Trophoblast cell (in vitro differentiated cells and primary cell): ENCODE results near the gene VSTM5.
A peak's percentile ranks its signal among the peaks of the same experiment; 100 is the strongest.

Experiments
- DNase-seq, 2 donors: peaks; one replicate each; pipeline ENCODE4 v3.0.0-alpha.2; 2016
- H2AFZ ChIP-seq: 2 replicates; pipeline ENCODE4 v1.6.1; 2013; ENCODE audit warnings: low read length, moderate library complexity, mild to moderate bottlenecking; ENCODE audit not compliant: insufficient read depth, poor library complexity
- H2AK5ac ChIP-seq: 2 replicates; pipeline ENCODE4 v1.6.1; 2013; ENCODE audit warnings: mild to moderate bottlenecking, low read length
- H2BK120ac ChIP-seq: 2 replicates; pipeline ENCODE4 v1.6.1; 2013; ENCODE audit warnings: low read length, mild to moderate bottlenecking, moderate library complexity; ENCODE audit not compliant: insufficient read depth, poor library complexity
- H2BK12ac ChIP-seq: 2 replicates; pipeline ENCODE4 v1.6.1; 2013; ENCODE audit warnings: mild to moderate bottlenecking, low read length, moderate library complexity
- H2BK5ac ChIP-seq: 2 replicates; pipeline ENCODE4 v1.6.1; 2013; ENCODE audit warnings: low read length, low read depth, moderate library complexity, mild to moderate bottlenecking; ENCODE audit not compliant: poor library complexity
- H3K14ac ChIP-seq: 2 replicates; pipeline ENCODE4 v1.6.1; 2013; ENCODE audit warnings: mild to moderate bottlenecking, low read length
- H3K18ac ChIP-seq: 2 replicates; pipeline ENCODE4 v1.6.1; 2013; ENCODE audit warnings: mild to moderate bottlenecking, low read length
- H3K23ac ChIP-seq: 2 replicates; pipeline ENCODE4 v1.6.1; 2013; ENCODE audit warnings: low read length
- H3K27ac ChIP-seq: 2 replicates; pipeline ENCODE4 v1.5.1; 2013; ENCODE audit warnings: low read depth, mild to moderate bottlenecking, inconsistent platforms, low read length, moderate library complexity
- H3K27me3 ChIP-seq: 2 replicates; pipeline ENCODE4 v1.6.1; 2013; ENCODE audit warnings: inconsistent platforms, mild to moderate bottlenecking, low read length, moderate library complexity; ENCODE audit not compliant: insufficient read depth
- H3K36me3 ChIP-seq, 2 experiments: 1 replicate in 1 of 2; 2 replicates in 1 of 2; pipeline ENCODE4 v1.6.1; 2013; ENCODE audit warnings: low read length in 2 of 2, mild to moderate bottlenecking in 2 of 2, moderate library complexity in 1 of 2; ENCODE audit not compliant: insufficient read depth in 2 of 2, control insufficient read depth in 1 of 2
- H3K4ac ChIP-seq: 2 replicates; pipeline ENCODE4 v1.6.1; 2013; ENCODE audit warnings: low read depth, mild to moderate bottlenecking, low read length, moderate library complexity
- H3K4me1 ChIP-seq, 2 experiments: 1 replicate in 1 of 2; 2 replicates in 1 of 2; pipeline ENCODE4 v1.6.1; 2013; ENCODE audit warnings: low read length in 2 of 2, mild to moderate bottlenecking in 2 of 2, moderate library complexity in 1 of 2; ENCODE audit not compliant: insufficient read depth in 2 of 2, control insufficient read depth in 1 of 2
- H3K4me2 ChIP-seq: 2 replicates; pipeline ENCODE4 v1.6.1; 2013; ENCODE audit warnings: inconsistent platforms, mild to moderate bottlenecking, low read length, moderate library complexity
- H3K4me3 ChIP-seq: 2 replicates; pipeline ENCODE4 v1.5.1; 2013; ENCODE audit warnings: mild to moderate bottlenecking, low read depth, low read length, inconsistent platforms
- H3K79me1 ChIP-seq: one replicate; pipeline ENCODE4 v1.6.1; 2013; ENCODE audit warnings: low read length
- H3K79me2 ChIP-seq: 2 replicates; pipeline ENCODE4 v1.6.1; 2013; ENCODE audit warnings: low read length, mild to moderate bottlenecking; ENCODE audit not compliant: control insufficient read depth, insufficient read depth, poor library complexity
- H3K9ac ChIP-seq: 2 replicates; pipeline ENCODE4 v1.6.1; 2013; ENCODE audit warnings: mild to moderate bottlenecking, low read length
- H3K9me3 ChIP-seq: 2 replicates; pipeline ENCODE4 v1.6.1; 2013; ENCODE audit warnings: low read depth, mild to moderate bottlenecking, control low read depth, inconsistent platforms, low read length; ENCODE audit not compliant: insufficient read depth
- H4K12ac ChIP-seq: 2 replicates; pipeline ENCODE4 v1.6.1; 2013; ENCODE audit warnings: low read depth, mild to moderate bottlenecking, low read length, moderate library complexity
- H4K8ac ChIP-seq: 2 replicates; pipeline ENCODE4 v1.6.1; 2013; ENCODE audit warnings: low read depth, mild to moderate bottlenecking, low read length, moderate library complexity
- H4K91ac ChIP-seq: one replicate; pipeline ENCODE4 v1.6.1; 2013; ENCODE audit warnings: low read depth, mild to moderate bottlenecking, low read length, moderate library complexity
- WGBS: extraction: QIAGEN DNeasy Blood & Tissue Kit; methylation state at CpG from one replicate; pipeline ENCODE4 v1.1.7; 2013; ENCODE audit warnings: missing lambda C conversion rate; ENCODE audit not compliant: insufficient read length, insufficient coverage; ENCODE audit errors: extremely low coverage; 5-methylcytosine and 5-hydroxymethylcytosine counted together

VSTM5 gene

DNA sequence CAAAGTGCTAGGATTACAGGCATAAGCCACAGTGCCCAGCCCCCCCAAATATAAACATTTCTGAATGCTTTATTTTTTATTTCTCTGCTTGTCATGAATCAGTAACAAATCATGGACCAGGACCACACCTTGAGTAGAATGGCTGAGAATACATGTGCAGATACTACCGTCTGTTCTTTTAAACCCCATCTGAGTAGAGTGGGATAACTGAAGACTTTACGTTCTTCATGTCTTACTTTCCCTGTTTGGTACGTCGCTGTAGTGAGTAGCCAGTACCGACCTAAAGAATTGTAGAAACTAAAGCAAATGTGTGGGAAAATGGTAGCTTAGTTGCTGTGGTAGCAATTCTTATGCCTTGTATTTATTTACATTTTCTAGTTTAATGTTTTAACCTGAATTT is 36.4 kb downstream of the VSTM5 start:
- Histone ChIP-seq H3K4me2 (no peak overlapping the region), H4K91ac (no peak overlapping the region), H3K23ac (no peak overlapping the region), H3K18ac (no peak overlapping the region), H2BK12ac (no peak overlapping the region), H3K9ac (no peak overlapping the region), H3K27me3 (no peaks in the 10 kb centered on the region), H3K79me1 (peaks cover 11% of the 10 kb centered on the region), H3K4me1 (peaks cover 12 to 14% of the 10 kb centered on the region in 2 experiments), H4K12ac (no peak overlapping the region), H3K4me3 (no peak overlapping the region), H3K9me3 (no peaks in the 10 kb centered on the region), H3K14ac (no peak overlapping the region), H2AFZ (no peak overlapping the region), H2BK5ac (no peak overlapping the region), H3K4ac (no peak overlapping the region), H3K79me2 (no peaks in the 10 kb centered on the region), H3K27ac (peak overlapping the region; percentile 77), H4K8ac (no peak overlapping the region), H2BK120ac (no peak overlapping the region), H3K36me3 (peaks cover 20 to 29% of the 10 kb centered on the region in 2 experiments), H2AK5ac (no peak overlapping the region)
- no peak for DNase-seq
- WGBS, result no CpG with 5 or more reads among the region's 5 CpGs

DNA sequence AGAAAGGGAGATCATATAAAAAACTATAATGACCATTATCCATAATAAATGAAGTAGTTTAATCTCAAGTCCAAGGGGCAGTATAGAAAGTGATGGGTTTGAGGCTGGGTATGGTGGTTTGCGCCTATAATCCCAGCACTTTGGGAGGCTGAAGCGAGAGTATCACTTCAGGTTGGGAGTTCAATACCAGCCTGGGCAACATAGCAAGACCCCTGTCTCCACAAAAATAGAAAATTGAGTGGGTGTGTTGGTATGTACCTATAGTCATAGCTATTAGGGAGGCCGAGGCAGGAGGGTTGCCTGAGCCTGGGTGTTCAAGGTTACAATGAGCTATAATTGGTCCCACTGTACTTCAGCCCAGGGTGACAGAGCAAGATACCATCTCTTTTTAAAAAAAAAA is 42.4 kb downstream of the VSTM5 start:
- Histone ChIP-seq H2AFZ (no peak overlapping the region), H3K9me3 (no peaks in the 10 kb centered on the region), H3K4me2 (no peak overlapping the region), H3K36me3 (peaks cover 25 to 48% of the 10 kb centered on the region in 2 experiments), H3K9ac (no peak overlapping the region), H4K12ac (no peak overlapping the region), H3K14ac (no peak overlapping the region), H3K79me1 (no peaks in the 10 kb centered on the region), H3K18ac (no peak overlapping the region), H3K23ac (no peak overlapping the region), H3K27ac (no peak overlapping the region), H2AK5ac (no peak overlapping the region), H3K4me1 (no peaks in the 10 kb centered on the region), H3K4me3 (no peak overlapping the region), H2BK12ac (no peak overlapping the region), H2BK120ac (no peak overlapping the region), H3K27me3 (no peaks in the 10 kb centered on the region), H3K4ac (no peak overlapping the region), H2BK5ac (no peak overlapping the region), H4K91ac (no peak overlapping the region), H3K79me2 (no peaks in the 10 kb centered on the region), H4K8ac (no peak overlapping the region)
- no CpG with 5 or more reads among the region's 3 CpGs for WGBS
- no peak for DNase-seq

DNA sequence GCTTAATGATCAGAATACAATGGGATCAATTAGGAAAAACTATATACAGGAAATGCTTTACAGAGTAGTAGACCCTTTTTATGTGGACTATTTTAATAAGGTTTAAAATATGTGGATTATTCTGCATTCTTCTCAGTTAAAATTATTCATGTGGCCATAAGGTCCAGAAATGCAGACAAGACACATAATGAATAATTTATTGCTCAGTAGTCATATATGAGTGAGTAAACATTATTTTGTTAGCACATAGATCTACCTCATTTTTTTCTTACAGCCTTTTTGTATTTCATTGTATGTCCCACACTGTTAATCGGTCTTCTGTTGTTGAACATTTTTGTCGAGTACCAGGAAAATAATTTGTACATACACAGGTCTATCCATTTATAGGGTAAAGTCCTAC is 45.5 kb downstream of the VSTM5 start:
- no peak overlapping the region for H3K18ac ChIP-seq
- H2BK12ac ChIP-seq, result no peak overlapping the region
- no peak overlapping the region for H2AK5ac ChIP-seq
- H3K79me1 ChIP-seq, result no peaks in the 10 kb centered on the region
- no peaks in the 10 kb centered on the region for H3K79me2 ChIP-seq
- no peak overlapping the region for H3K27ac ChIP-seq
- WGBS, result no CpG with 5 or more reads among the region's 2 CpGs
- H3K23ac ChIP-seq, result no peak overlapping the region
- peaks cover 22 to 42% of the 10 kb centered on the region in 2 experiments for H3K36me3 ChIP-seq
- DNase-seq, result no peak
- no peak overlapping the region for H2BK120ac ChIP-seq
- no peak overlapping the region for H4K8ac ChIP-seq
- H3K4me2 ChIP-seq, result no peak overlapping the region
- no peak overlapping the region for H2AFZ ChIP-seq
- H3K9me3 ChIP-seq, result no peaks in the 10 kb centered on the region
- no peak overlapping the region for H2BK5ac ChIP-seq
- H3K27me3 ChIP-seq, result no peaks in the 10 kb centered on the region
- H3K4me3 ChIP-seq, result no peak overlapping the region
- no peak overlapping the region for H3K9ac ChIP-seq
- no peak overlapping the region for H3K4ac ChIP-seq
- H3K4me1 ChIP-seq, result no peaks in the 10 kb centered on the region
- H4K91ac ChIP-seq, result no peak overlapping the region
- H3K14ac ChIP-seq, result no peak overlapping the region
- H4K12ac ChIP-seq, result no peak overlapping the region

DNA sequence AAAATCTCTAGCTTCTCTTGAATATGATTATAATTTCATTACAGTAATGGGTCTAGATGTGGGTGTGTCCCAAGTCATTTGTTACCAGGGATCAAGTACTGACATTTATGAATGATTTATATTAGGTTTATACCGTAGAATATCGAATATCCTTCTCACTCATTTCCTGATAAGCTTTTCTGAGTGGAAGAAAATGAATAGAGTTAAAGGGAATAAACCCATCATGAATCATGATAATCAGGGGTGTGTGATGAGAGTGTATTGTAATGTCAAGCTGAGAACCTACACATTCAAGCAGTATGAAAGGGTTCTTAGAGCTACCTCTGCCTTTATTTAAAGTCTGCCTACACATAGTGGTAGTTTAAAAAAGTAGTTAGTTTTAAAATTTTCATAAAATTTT is 49.1 kb downstream of the VSTM5 start:
- Histone ChIP-seq H3K23ac (no peak overlapping the region), H3K9me3 (no peaks in the 10 kb centered on the region), H2AFZ (no peak overlapping the region), H4K12ac (no peak overlapping the region), H2BK12ac (no peak overlapping the region), H2AK5ac (no peak overlapping the region), H4K8ac (no peak overlapping the region), H2BK120ac (no peak overlapping the region), H3K4me2 (no peak overlapping the region), H3K27ac (no peak overlapping the region), H3K27me3 (no peaks in the 10 kb centered on the region), H4K91ac (no peak overlapping the region), H2BK5ac (no peak overlapping the region), H3K14ac (no peak overlapping the region), H3K4ac (no peak overlapping the region), H3K4me3 (no peak overlapping the region), H3K36me3 (peaks cover 17 to 40% of the 10 kb centered on the region in 2 experiments), H3K9ac (no peak overlapping the region), H3K79me2 (no peaks in the 10 kb centered on the region), H3K4me1 (no peaks in the 10 kb centered on the region), H3K79me1 (no peaks in the 10 kb centered on the region), H3K18ac (no peak overlapping the region)
- WGBS, result no CpG with 5 or more reads among the region's 2 CpGs
- DNase-seq, result no peak
